ENCODE measurements around the gene CEP68.
"Not testable (repeated sequence)": the region's sequence is repeated elsewhere in the genome, so short reads cannot be mapped to it uniquely, and the experiment has no call there.

CEP68 gene

GRCh38 chr2:65032019-65032975 is 23.9 kb upstream of the CEP68 start:
- Histone ChIP-seq H3K27me3 (replicated peaks; ENCODE audit: control insufficient read depth, insufficient read depth, low read length) (no peaks in the 10 kb centered on the region), H3K4me3 (replicated peaks; ENCODE audit: low read depth, low read length) (peak overlapping the region; percentile 16; the same call in 1 of the 2 replicates), H3K36me3 (ENCODE audit: control insufficient read depth, insufficient read depth, low read length) (no peaks in the 10 kb centered on the region)
- TF ChIP-seq, protein P1, sequence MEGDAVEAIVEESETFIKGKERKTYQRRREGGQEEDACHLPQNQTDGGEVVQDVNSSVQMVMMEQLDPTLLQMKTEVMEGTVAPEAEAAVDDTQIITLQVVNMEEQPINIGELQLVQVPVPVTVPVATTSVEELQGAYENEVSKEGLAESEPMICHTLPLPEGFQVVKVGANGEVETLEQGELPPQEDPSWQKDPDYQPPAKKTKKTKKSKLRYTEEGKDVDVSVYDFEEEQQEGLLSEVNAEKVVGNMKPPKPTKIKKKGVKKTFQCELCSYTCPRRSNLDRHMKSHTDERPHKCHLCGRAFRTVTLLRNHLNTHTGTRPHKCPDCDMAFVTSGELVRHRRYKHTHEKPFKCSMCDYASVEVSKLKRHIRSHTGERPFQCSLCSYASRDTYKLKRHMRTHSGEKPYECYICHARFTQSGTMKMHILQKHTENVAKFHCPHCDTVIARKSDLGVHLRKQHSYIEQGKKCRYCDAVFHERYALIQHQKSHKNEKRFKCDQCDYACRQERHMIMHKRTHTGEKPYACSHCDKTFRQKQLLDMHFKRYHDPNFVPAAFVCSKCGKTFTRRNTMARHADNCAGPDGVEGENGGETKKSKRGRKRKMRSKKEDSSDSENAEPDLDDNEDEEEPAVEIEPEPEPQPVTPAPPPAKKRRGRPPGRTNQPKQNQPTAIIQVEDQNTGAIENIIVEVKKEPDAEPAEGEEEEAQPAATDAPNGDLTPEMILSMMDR (IDR thresholded peaks at IDR 0.05; ENCODE audit: insufficient read depth, low read length, poor library complexity, severe bottlenecking): no peak
- DNase-seq (ENCODE audit: extremely low read depth, insufficient read length): no peak

DNA sequence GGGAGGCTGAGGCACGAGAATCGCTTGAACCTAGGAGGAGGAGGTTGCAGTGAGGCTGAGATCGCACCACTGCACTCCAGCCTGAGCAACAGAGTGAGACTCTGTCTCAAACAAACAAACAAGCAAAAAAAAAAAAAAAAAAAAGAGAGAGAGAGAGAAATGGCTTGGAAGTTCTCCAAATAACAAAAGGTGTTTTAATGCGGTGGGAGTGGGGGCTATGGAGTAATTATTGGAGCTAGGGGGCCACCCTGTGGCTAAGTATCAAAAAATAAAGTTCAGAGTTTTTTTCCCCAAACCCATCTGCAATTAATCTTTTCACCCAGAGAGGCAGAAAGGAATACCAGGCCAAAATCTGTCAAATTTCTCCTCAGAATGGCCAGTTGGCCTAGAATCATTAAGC is 23.0 kb upstream of the CEP68 start:
- no peak overlapping the region for H3K4me3 ChIP-seq (replicated peaks; ENCODE audit: low read depth, low read length)
- DNase-seq (ENCODE audit: extremely low read depth, insufficient read length): no peak
- H3K36me3 ChIP-seq (ENCODE audit: control insufficient read depth, insufficient read depth, low read length): no peaks in the 10 kb centered on the region
- no peaks in the 10 kb centered on the region for H3K27me3 ChIP-seq (replicated peaks; ENCODE audit: control insufficient read depth, insufficient read depth, low read length)
- TF ChIP-seq, protein P1 (IDR thresholded peaks at IDR 0.05; ENCODE audit: insufficient read depth, low read length, poor library complexity, severe bottlenecking): peak; percentile 27

DNA sequence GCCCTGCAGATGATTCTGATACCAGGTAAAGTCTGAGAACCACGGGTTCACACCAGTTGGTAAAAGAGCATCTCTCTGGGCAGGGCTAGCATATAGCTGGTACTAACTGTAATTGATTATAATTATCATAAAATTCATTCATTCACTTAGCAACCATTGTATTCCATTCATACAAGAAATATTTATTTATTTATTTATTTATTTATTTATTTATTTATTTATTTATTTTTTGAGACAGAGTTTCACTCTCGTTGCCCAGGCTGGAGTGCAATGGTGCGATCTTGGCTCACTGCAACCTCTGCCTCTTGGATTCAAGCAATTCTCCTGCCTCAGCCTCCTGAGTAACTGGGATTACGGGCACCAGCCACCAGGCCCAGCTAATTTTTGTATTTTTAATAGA is 22.5 kb upstream of the CEP68 start:
- not testable (repeated sequence) for DNase-seq (ENCODE audit: extremely low read depth, insufficient read length); H3K27me3 ChIP-seq (replicated peaks; ENCODE audit: control insufficient read depth, insufficient read depth, low read length); H3K4me3 ChIP-seq (replicated peaks; ENCODE audit: low read depth, low read length); H3K36me3 ChIP-seq (ENCODE audit: control insufficient read depth, insufficient read depth, low read length)

- Histone ChIP-seq H3K36me3 (ENCODE audit: control insufficient read depth, insufficient read depth, low read length) (no peaks in the 10 kb centered on the region), H3K27me3 (replicated peaks; ENCODE audit: control insufficient read depth, insufficient read depth, low read length) (no peaks in the 10 kb centered on the region), H3K4me3 (replicated peaks; ENCODE audit: low read depth, low read length) (no peak overlapping the region)
- DNase-seq (ENCODE audit: extremely low read depth, insufficient read length): no peak
- TF ChIP-seq, protein P1 (IDR thresholded peaks at IDR 0.05; ENCODE audit: insufficient read depth, low read length, poor library complexity, severe bottlenecking): no peak
Measured at GRCh38 chr2:65035351-65035943, 20.8 kb upstream of the CEP68 start.

- TF ChIP-seq, protein P1 (IDR thresholded peaks at IDR 0.05; ENCODE audit: insufficient read depth, low read length, poor library complexity, severe bottlenecking): no peak
- no peak for DNase-seq (ENCODE audit: extremely low read depth, insufficient read length)
- no peaks in the 10 kb centered on the region for H3K27me3 ChIP-seq (replicated peaks; ENCODE audit: control insufficient read depth, insufficient read depth, low read length)
- no peak overlapping the region for H3K4me3 ChIP-seq (replicated peaks; ENCODE audit: low read depth, low read length)
- H3K36me3 ChIP-seq (ENCODE audit: control insufficient read depth, insufficient read depth, low read length): no peaks in the 10 kb centered on the region
Measured at GRCh38 chr2:65037178-65037577, 19.0 kb upstream of the CEP68 start.

GRCh38 chr2:65039640-65040039 is 16.6 kb upstream of the CEP68 start:
- Histone ChIP-seq H3K4me3 (replicated peaks; ENCODE audit: low read depth, low read length) (no peak overlapping the region), H3K27me3 (replicated peaks; ENCODE audit: control insufficient read depth, insufficient read depth, low read length) (no peaks in the 10 kb centered on the region), H3K36me3 (ENCODE audit: control insufficient read depth, insufficient read depth, low read length) (no peaks in the 10 kb centered on the region)
- TF ChIP-seq, protein P1 (IDR thresholded peaks at IDR 0.05; ENCODE audit: insufficient read depth, low read length, poor library complexity, severe bottlenecking): no peak
- DNase-seq (ENCODE audit: extremely low read depth, insufficient read length): no peak
